Fibroblast of skin of back (primary cell): ENCODE data around the gene INHBC.

Experiments
- DNase-seq: peaks from one replicate; pipeline ENCODE4 v3.0.0-alpha.2; 2013

Gene INHBC

GRCh38 chr12:57454566-57455373, 20.2 kb downstream of the INHBC start, which contains the start of gene INHBE:
Gene INHBE (plus strand): TSS chr12:57455307. CDS start chr12:57455537, 230 bp downstream.
- DNase-seq, result peak; percentile 92

- DNase-seq, result no peak
Observed at GRCh38 chr12:57455374-57456144, 21.0 kb downstream of the INHBC start.

DNA sequence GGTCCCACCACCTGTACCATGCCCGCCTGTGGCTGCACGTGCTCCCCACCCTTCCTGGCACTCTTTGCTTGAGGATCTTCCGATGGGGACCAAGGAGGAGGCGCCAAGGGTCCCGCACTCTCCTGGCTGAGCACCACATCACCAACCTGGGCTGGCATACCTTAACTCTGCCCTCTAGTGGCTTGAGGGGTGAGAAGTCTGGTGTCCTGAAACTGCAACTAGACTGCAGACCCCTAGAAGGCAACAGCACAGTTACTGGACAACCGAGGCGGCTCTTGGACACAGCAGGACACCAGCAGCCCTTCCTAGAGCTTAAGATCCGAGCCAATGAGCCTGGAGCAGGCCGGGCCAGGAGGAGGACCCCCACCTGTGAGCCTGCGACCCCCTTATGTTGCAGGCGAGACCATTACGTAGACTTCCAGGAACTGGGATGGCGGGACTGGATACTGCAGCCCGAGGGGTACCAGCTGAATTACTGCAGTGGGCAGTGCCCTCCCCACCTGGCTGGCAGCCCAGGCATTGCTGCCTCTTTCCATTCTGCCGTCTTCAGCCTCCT, 21.6 kb downstream of the INHBC start:
- DNase-seq, result peak; percentile 64

GRCh38 chr12:57456737-57457490, 22.3 kb downstream of the INHBC start:
- no peak for DNase-seq

GRCh38 chr12:57458665-57459054, 24.1 kb downstream of the INHBC start:
- DNase-seq, result no peak

GRCh38 chr12:57459055-57459749, 24.6 kb downstream of the INHBC start:
- DNase-seq, result peak; percentile 95

DNA sequence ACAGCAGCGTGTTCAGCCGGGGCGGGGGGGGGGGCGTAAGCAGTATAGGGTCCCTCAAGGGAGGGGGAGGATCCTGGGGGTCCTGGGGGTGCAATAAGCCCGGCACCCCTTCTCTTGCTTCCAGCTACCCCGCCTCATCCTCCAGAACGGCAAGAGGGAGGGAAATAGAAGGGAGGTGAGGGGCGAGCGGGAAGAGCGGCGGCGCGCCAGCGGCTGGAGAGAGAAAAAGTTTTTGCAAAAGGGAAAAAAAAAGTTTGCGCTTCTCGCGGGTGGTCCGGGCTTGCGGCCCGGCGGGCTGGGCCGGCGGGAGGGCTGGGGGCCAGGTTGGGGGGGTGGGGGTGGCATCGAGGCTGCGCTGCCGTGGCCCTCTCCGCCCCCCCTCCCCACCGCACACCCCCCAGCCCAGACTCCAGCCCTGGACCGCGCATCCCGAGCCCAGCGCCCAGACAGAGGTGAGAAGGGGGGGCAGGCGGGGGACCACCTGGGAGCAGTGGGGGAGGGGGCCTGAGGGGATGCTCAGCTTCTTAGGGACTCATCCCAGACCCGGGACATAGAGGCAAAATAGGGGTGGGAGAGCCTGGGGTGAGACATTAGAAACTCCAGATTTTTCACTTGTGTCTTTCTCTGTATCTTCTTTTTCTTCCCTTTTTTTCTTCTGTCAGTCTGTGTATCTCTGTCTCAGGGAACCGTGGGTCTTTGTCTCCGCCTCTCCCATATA, 25.3 kb downstream of the INHBC start, which contains the start of gene GLI1:
Gene GLI1 (plus strand): TSS at position 36 of the 718 bp plus-strand sequence. CDS start 3,907 bp downstream, outside the sequence.
- DNase-seq, result no peak

GRCh38 chr12:57460468-57460784, 25.8 kb downstream of the INHBC start:
- DNase-seq, result no peak

GRCh38 chr12:57460841-57461275, 26.3 kb downstream of the INHBC start:
- no peak for DNase-seq

GRCh38 chr12:57461276-57461916, 26.8 kb downstream of the INHBC start:
- DNase-seq, result peak; percentile 79

- DNase-seq, result peak; percentile 48
Observed at GRCh38 chr12:57461917-57462250, 27.3 kb downstream of the INHBC start.

DNA sequence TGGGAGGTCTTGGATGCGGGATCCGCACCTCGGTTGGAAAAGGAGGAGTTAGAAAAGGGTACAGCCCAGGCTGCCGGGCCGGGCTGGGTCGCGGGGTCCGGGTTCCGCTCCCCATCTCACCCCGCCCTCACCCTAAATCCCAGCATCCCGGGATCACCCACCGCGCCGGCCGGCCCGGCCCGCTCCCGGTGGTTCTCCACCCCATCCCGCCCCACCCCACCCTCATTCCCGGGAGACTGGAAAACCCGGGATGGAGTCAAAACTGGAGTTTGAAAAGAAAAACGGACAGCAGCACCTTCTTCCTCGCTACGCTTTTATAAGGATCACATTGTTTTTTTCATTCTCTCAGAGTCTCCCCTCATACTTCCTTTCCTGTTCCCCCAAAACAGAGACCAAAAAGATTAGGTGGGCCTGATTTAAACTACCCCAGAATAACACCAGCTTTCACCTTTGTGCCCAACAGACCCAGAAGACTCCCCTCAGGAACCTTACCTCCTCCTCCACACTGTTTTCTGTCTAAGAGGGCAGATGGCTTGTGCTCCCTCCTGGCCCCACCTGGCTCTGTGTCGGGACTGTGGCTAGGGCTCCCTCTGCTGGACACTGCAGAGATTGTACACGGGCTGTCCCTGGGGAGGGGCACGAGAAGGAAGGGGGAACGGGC, 27.8 kb downstream of the INHBC start:
- DNase-seq, result peak; percentile 91

- no peak for DNase-seq
Observed at GRCh38 chr12:57462912-57463253, 28.3 kb downstream of the INHBC start.

DNA sequence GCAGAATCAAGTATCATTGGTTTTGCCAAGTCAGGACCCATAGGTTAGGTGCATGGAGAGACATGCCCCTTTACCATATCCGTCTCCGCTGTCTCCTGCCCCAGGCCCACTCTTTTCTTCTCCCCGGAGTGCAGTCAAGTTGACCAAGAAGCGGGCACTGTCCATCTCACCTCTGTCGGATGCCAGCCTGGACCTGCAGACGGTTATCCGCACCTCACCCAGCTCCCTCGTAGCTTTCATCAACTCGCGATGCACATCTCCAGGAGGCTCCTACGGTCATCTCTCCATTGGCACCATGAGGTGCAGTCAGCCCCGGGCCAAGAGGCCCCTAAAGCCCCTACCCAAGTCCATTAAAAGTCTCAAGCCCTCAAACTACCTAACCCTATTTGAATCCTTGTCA, 30.0 kb downstream of the INHBC start:
- DNase-seq, result no peak

DNA sequence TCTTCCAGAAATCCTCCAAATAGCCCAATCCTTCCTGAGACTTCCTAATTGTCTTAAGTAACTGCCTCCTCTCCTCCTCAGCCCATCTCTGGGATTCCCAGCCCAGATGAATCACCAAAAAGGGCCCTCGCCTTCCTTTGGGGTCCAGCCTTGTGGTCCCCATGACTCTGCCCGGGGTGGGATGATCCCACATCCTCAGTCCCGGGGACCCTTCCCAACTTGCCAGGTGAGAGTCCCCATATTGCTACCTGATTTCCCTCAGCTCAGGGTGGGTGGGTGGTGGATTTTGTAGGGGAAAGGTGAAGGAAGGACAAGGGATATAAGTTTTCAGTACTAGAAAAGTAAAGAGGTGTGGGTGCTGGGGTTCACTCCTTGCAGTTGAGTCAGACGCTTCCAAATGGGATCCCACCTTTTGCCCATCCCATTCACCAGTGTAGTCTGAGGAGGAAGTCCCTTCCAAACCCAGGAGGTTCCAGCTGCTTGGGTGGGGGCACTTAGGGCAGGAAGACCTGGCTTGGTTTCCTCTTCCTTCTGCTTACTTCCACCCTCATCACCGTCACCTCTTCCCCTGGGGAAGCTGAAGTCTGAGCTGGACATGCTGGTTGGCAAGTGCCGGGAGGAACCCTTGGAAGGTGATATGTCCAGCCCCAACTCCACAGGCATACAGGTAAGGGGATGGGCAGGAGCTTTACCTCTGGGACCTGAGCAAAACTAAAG, 30.6 kb downstream of the INHBC start:
- no peak for DNase-seq

GRCh38 chr12:57465747-57466505, 31.3 kb downstream of the INHBC start:
- no peak for DNase-seq

- no peak for DNase-seq
Observed at GRCh38 chr12:57467212-57467874, 32.8 kb downstream of the INHBC start.

DNA sequence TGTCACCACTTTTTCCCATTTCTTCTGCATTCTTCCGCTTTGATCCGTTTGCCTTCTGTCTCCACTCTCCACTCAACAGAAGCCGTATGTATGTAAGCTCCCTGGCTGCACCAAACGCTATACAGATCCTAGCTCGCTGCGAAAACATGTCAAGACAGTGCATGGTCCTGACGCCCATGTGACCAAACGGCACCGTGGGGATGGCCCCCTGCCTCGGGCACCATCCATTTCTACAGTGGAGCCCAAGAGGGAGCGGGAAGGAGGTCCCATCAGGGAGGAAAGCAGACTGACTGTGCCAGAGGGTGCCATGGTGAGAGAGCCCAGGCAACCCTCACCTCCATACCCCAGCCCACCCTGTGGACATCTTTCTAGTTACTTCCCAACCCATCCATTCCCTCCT, 33.3 kb downstream of the INHBC start:
- DNase-seq, result no peak
